H1 (cell line): Measurements from ENCODE around the gene REL.

ENCODE experiments used
- POLR2A ChIP-seq, 2 experiments: IDR thresholded peaks; 1 replicate in 1 of 2; 2 replicates in 1 of 2; pipeline ENCODE4 v1.6.1; 2011; ENCODE audit warnings: low read depth in 2 of 2, low read length in 2 of 2, mild to moderate bottlenecking in 2 of 2; ENCODE audit errors: control extremely low read depth in 1 of 2
- USF2 ChIP-seq: IDR thresholded peaks from 2 replicates; pipeline ENCODE4 v1.6.1; 2011; ENCODE audit warnings: low read length, improper control_type of control experiment

GRCh38 chr2:60947056-60947455, 65.7 kb downstream of the REL start:
- TF ChIP-seq POLR2A (IDR thresholded peaks at IDR 0.05; ENCODE audit: control extremely low read depth in 1 of 2, low read depth in 2 of 2, low read length in 2 of 2) (no peak), USF2 (no peak)
